HepG2 (cell line): ENCODE measurements around the gene ADGRF5. TPM values are rescaled to one million over a fixed set of nuclear protein-coding genes. Genes with fewer than 3 reads are reported as not detected.

Source experiments
- ATAC-seq: fragments of 200-7000 bp; cut with Tn5 transposase; 3 replicates; pipeline ENCODE4 v1.9.1; 2020; ENCODE audit warnings: mild to moderate bottlenecking, moderate library complexity
- BruUV-seq: library from RNA; stranded (reverse); fragments of 400-500 nt; replicated peaks from 2 replicates; lab custom pipeline; 2021; lab: Mats Ljungman, UMichigan
- CTCF ChIA-PET: fragments of 300-600 bp; formaldehyde crosslinking; extraction: SDS; loops from one replicate; lab custom pipeline; 2021; ENCODE audit warnings: low total read pairs, inconsistent platforms, low intra/inter-chr PET ratio; lab: Yijun Ruan, JAX
- POLR2A ChIA-PET: fragments of 350-600 bp; sonication (Branson Sonifier 250); formaldehyde crosslinking; loops from one replicate; lab custom pipeline; 2020; ENCODE audit warnings: antibody characterized with exemption, inconsistent platforms; lab: Yijun Ruan, JAX
- DNase-seq: peaks from one replicate; pipeline ENCODE4 v3.0.0-alpha.2; 2015; ENCODE audit warnings: low spot score
- FAIRE-seq: peaks from 3 replicates; lab custom pipeline; 2011; peaks lifted over from hg19 to GRCh38; lab: Jason Lieb, UNC
- H2AFZ ChIP-seq: one replicate; pipeline ENCODE4 v1.6.1; 2011; ENCODE audit warnings: low read length, inconsistent platforms
- H3K27ac ChIP-seq: fragments of 300-600 bp; 3 replicates; pipeline ENCODE4 v1.8.0; 2011; ENCODE audit warnings: mixed run types, mild to moderate bottlenecking, mixed read lengths, low read length, inconsistent platforms; ENCODE audit not compliant: insufficient read depth; ENCODE audit errors: extremely low read length
- H3K27me3 ChIP-seq, 2 experiments: fragments of 200-600 bp in 1 of 2; 2 replicates in 1 of 2; 3 replicates in 1 of 2; pipeline versions ENCODE4 v1.6.0 to v1.8.0; 2011; ENCODE audit warnings: low read length in 2 of 2, mild to moderate bottlenecking in 2 of 2, moderate library complexity in 2 of 2, inconsistent platforms in 1 of 2; ENCODE audit not compliant: insufficient read depth in 2 of 2, control insufficient read depth in 1 of 2
- H3K36me3 ChIP-seq, 2 experiments: fragments of 200-600 bp in 1 of 2; replicated peaks in 1 of 2; 2 replicates in 1 of 2; 3 replicates in 1 of 2; pipeline versions ENCODE4 v1.5.1 to v1.8.0; 2011; ENCODE audit warnings: low read length in 2 of 2, inconsistent platforms in 1 of 2; ENCODE audit not compliant: insufficient read depth in 2 of 2, control insufficient read depth in 1 of 2
- H3K4me1 ChIP-seq: 2 replicates; pipeline ENCODE4 v1.5.1; 2012; ENCODE audit warnings: low read length, inconsistent platforms; ENCODE audit not compliant: insufficient read depth
- H3K4me2 ChIP-seq: 2 replicates; pipeline ENCODE4 v1.6.0; 2011; ENCODE audit warnings: low read depth, low read length, inconsistent platforms
- H3K4me3 ChIP-seq, 3 experiments: fragments of 200-600 bp in 1 of 3; sonication (generic), shearing (Covaris generic) in 1 of 3; replicated peaks in 1 of 3; 2 replicates each; pipeline ENCODE4 v1.5.1; 2011 to 2016; ENCODE audit warnings: low read length in 3 of 3, inconsistent platforms in 2 of 3, low read depth in 2 of 3, mild to moderate bottlenecking in 2 of 3, control low read depth in 1 of 3, mixed read lengths in 1 of 3; ENCODE audit not compliant: insufficient read depth in 1 of 3
- H3K79me2 ChIP-seq: one replicate; pipeline ENCODE4 v1.6.1; 2011; ENCODE audit warnings: low read length, inconsistent platforms; ENCODE audit not compliant: insufficient read depth
- H3K9ac ChIP-seq: 2 replicates; pipeline ENCODE4 v1.6.0; 2011; ENCODE audit warnings: mild to moderate bottlenecking, low read depth, low read length, inconsistent platforms; ENCODE audit not compliant: insufficient read depth
- H3K9me3 ChIP-seq: 2 replicates; pipeline ENCODE4 v1.5.1; 2012; ENCODE audit warnings: mild to moderate bottlenecking, low read length
- H4K20me1 ChIP-seq: 2 replicates; pipeline ENCODE4 v1.6.0; 2011; ENCODE audit warnings: inconsistent platforms, mild to moderate bottlenecking, low read length, moderate library complexity; ENCODE audit not compliant: insufficient read depth
- CREB1 ChIP-seq, 2 experiments: fragments of 450-650 bp in 1 of 2; IDR thresholded peaks; 2 replicates each; pipeline ENCODE4 v1.6.1; 2016 to 2017; ENCODE audit warnings: control low read depth in 1 of 2, mild to moderate bottlenecking in 1 of 2, missing compliant biosample characterization in 1 of 2, missing genetic modification characterization in 1 of 2
- NFATC3 ChIP-seq: sonication (generic); formaldehyde crosslinking; IDR thresholded peaks from 2 replicates; pipeline ENCODE4 v1.5.1; 2020; ENCODE audit warnings: mild to moderate bottlenecking, missing genetic modification reagents
- PCBP1 ChIP-seq: fragments of 200-400 bp; formaldehyde crosslinking; IDR thresholded peaks from 2 replicates; pipeline ENCODE4 v1.6.1; 2017; ENCODE audit warnings: mild to moderate bottlenecking, low read depth, low read length, borderline replicate concordance
- SIN3A ChIP-seq: IDR thresholded peaks from 2 replicates; pipeline ENCODE4 v1.6.1; 2011; ENCODE audit warnings: low read depth, mild to moderate bottlenecking, control low read depth, low read length, borderline replicate concordance
- ZC3H4 ChIP-seq: sonication (generic); formaldehyde crosslinking; IDR thresholded peaks from 2 replicates; pipeline ENCODE4 v1.4.0; 2020; ENCODE audit warnings: missing genetic modification reagents, borderline replicate concordance
- ZNF441 ChIP-seq: sonication (generic); formaldehyde crosslinking; IDR thresholded peaks from 2 replicates; pipeline ENCODE4 v1.7.0; 2021; ENCODE audit warnings: missing genetic modification reagents, borderline replicate concordance
- ZSCAN20 ChIP-seq: sonication (generic); formaldehyde crosslinking; IDR thresholded peaks from 2 replicates; pipeline ENCODE4 v1.4.0; 2020; ENCODE audit warnings: missing genetic modification reagents, mild to moderate bottlenecking, borderline replicate concordance
- ZSCAN31 ChIP-seq: sonication (generic); formaldehyde crosslinking; IDR thresholded peaks from 2 replicates; pipeline ENCODE4 v1.5.0; 2020; ENCODE audit warnings: low read depth, mild to moderate bottlenecking, missing genetic modification reagents
- WGBS: methylation state at CpG from one replicate; pipeline ENCODE4 v1.1.6; 2017; ENCODE audit warnings: low lambda C conversion rate; 5-methylcytosine and 5-hydroxymethylcytosine counted together
- in situ Hi-C: cut with HindIII; loops from 2 replicates; pipeline ENCODE4 v1.10.0; 2017; ENCODE audit warnings: low pct_unique_long_range_greater_than_20kb; ENCODE audit not compliant: extremely low pct_ligation_motif_present
- intact Hi-C: fragments of 100-400 bp; cut with micrococcal nuclease; formaldehyde crosslinking; loops from one replicate; pipeline ENCODE4 v1.10.0; 2022; ENCODE audit not compliant: unreplicated experiment
- polyA plus RNA-seq, 8 experiments: library from polyadenylated mRNA; depleted of rRNA in 3 of 8; stranded (reverse) in 7 of 8; unstranded in 1 of 8; fragments of >200 nt; fragmentation: Illumina TruSeq in 4 of 8; extraction: Trizol in 4 of 8; gene quantifications; 2 replicates each; pipeline versions ENCODE4 v1.2.1 to v1.2.3, GENCODE V29; 2011 to 2016; ENCODE audit warnings: low read depth in 4 of 8, missing spikeins in 1 of 8, mixed read lengths in 1 of 8; ENCODE audit not compliant: insufficient read depth in 1 of 8
- total RNA-seq, 5 experiments: library from RNA; depleted of rRNA; stranded (reverse); fragments of >200 nt; fragmentation: Illumina TruSeq; extraction: Trizol; gene quantifications; 2 replicates each; pipeline ENCODE4 v1.2.3, GENCODE V29; 2016; ENCODE audit warnings: low read depth in 1 of 5
- TF ChIP-seq, protein P1 (sequence below): sonication (generic); formaldehyde crosslinking; IDR thresholded peaks from 2 replicates; pipeline ENCODE4 v1.4.0; 2020; ENCODE audit warnings: mild to moderate bottlenecking, missing genetic modification reagents, borderline replicate concordance

ADGRF5 gene
- total and polyA plus RNA-seq, 2 of the 13 experiments (the other 11 are each of a cell fraction or from before 2014, with no cell fraction given): not detected

DNA sequence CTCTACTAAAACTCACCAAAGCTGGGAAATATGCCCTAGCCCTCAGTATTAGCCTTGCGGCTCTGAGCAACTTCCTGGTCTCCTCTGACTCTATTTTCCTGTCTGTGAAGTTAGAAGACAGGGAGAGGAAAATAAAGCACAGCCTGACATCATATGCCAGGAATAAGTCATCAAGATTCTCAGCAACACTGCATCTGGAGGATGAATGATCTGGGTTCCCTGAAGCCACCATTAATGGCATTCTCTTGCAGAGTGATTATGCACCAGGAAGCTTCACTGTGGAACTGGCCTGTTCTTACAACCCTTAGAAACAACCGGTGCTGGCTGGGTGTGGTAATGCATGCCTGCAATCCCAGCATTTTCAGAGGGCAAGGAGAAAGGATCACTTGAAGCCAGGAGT, 12.4 kb downstream of the ADGRF5 start:
- 15% methylated on average over 2 of the region's 2 CpGs for WGBS
- Histone ChIP-seq H2AFZ (no peak overlapping the region), H4K20me1 (no peaks in the 10 kb centered on the region), H3K9ac (no peak overlapping the region), H3K4me2 (no peak overlapping the region), H3K27ac (no peak overlapping the region), H3K9me3 (no peaks in the 10 kb centered on the region), H3K36me3 (no peaks in the 10 kb centered on the region), H3K27me3 (no peaks in the 10 kb centered on the region; a peak in 2 of 5 replicates), H3K79me2 (no peaks in the 10 kb centered on the region), H3K4me3 (no peak overlapping the region), H3K4me1 (no peaks in the 10 kb centered on the region)
- intact Hi-C loops (no loop called here), in situ Hi-C loops (no loop called here)
- TF ChIP-seq ZNF441 (CRISPR knock-in tag): no peak
- no peak for TF ChIP-seq NFATC3
- no peak for TF ChIP-seq ZSCAN31 (CRISPR knock-in tag)
- no peak for TF ChIP-seq PCBP1
- no peak for TF ChIP-seq ZC3H4 (CRISPR knock-in tag)
- TF ChIP-seq ZSCAN20 (CRISPR knock-in tag): no peak
- no peak for TF ChIP-seq CREB1 (IDR thresholded peaks at IDR 0.05)
- TF ChIP-seq CREB1 (CRISPR knock-in tag; IDR thresholded peaks at IDR 0.05): no peak
- TF ChIP-seq SIN3A: no peak
- TF ChIP-seq, protein P1, sequence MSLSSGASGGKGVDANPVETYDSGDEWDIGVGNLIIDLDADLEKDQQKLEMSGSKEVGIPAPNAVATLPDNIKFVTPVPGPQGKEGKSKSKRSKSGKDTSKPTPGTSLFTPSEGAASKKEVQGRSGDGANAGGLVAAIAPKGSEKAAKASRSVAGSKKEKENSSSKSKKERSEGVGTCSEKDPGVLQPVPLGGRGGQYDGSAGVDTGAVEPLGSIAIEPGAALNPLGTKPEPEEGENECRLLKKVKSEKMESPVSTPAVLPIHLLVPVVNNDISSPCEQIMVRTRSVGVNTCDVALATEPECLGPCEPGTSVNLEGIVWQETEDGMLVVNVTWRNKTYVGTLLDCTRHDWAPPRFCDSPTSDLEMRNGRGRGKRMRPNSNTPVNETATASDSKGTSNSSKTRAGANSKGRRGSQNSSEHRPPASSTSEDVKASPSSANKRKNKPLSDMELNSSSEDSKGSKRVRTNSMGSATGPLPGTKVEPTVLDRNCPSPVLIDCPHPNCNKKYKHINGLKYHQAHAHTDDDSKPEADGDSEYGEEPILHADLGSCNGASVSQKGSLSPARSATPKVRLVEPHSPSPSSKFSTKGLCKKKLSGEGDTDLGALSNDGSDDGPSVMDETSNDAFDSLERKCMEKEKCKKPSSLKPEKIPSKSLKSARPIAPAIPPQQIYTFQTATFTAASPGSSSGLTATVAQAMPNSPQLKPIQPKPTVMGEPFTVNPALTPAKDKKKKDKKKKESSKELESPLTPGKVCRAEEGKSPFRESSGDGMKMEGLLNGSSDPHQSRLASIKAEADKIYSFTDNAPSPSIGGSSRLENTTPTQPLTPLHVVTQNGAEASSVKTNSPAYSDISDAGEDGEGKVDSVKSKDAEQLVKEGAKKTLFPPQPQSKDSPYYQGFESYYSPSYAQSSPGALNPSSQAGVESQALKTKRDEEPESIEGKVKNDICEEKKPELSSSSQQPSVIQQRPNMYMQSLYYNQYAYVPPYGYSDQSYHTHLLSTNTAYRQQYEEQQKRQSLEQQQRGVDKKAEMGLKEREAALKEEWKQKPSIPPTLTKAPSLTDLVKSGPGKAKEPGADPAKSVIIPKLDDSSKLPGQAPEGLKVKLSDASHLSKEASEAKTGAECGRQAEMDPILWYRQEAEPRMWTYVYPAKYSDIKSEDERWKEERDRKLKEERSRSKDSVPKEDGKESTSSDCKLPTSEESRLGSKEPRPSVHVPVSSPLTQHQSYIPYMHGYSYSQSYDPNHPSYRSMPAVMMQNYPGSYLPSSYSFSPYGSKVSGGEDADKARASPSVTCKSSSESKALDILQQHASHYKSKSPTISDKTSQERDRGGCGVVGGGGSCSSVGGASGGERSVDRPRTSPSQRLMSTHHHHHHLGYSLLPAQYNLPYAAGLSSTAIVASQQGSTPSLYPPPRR (CRISPR knock-in tag): no peak
- DNase-seq (no peak), FAIRE-seq (no peak), ATAC-seq (no peak)
- BruUV-seq: no TSS peak
- ChIA-PET CTCF (no interaction called here), POLR2A (no interaction called here)
